Measurements from ENCODE around the gene CLASRP.

DNA sequence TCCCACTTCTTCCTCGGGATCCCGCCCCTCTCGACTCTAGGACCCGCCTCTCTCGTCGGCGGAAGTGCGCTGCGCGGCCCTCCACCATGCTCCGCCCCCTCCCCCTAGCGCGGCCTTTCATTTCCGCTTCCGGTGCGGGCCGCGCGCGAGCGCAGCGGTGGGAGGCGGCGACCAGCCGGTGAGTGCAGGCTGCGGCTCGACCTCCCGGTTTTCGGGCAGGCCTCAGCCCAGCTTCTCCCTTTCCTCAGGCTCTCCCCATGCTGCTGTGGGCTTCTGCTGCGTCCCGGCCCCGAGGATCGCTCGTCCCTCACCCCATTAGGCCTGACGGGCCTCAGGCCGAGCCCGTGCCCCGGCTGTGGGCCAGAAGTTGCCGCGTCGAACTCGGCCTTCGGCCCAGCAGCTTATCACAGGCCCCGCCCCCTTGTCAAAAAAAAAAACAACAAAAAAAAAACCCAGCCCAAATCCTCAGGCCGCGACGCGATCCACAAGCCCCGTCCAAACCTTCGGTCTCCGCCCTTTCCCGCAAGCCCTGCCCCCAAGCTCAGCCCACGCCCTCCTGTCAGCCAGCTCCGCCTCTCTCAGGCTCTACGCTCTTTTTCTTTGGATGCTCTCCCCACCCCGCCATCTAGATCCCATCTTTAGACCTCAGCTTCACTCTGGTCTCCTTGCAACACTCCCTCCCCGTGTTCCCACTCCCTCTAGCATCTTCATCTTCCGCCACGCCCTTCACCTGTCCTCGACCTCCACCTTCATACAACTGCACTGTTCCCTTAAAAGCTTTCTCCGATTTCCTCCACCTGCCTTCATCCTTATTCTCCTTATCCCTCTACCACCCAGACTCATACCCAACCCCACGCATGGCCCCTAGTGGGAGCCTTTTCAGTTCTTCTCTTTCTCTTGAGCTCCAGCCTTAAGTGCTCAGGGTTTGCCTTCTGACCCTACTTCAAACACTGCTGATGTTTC is at the start of gene CLASRP:
- TF ChIP-seq, protein P1, sequence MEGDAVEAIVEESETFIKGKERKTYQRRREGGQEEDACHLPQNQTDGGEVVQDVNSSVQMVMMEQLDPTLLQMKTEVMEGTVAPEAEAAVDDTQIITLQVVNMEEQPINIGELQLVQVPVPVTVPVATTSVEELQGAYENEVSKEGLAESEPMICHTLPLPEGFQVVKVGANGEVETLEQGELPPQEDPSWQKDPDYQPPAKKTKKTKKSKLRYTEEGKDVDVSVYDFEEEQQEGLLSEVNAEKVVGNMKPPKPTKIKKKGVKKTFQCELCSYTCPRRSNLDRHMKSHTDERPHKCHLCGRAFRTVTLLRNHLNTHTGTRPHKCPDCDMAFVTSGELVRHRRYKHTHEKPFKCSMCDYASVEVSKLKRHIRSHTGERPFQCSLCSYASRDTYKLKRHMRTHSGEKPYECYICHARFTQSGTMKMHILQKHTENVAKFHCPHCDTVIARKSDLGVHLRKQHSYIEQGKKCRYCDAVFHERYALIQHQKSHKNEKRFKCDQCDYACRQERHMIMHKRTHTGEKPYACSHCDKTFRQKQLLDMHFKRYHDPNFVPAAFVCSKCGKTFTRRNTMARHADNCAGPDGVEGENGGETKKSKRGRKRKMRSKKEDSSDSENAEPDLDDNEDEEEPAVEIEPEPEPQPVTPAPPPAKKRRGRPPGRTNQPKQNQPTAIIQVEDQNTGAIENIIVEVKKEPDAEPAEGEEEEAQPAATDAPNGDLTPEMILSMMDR (IDR thresholded peaks at IDR 0.05): no peak
- peak; percentile 94 to 97 for TF ChIP-seq POLR2A (IDR thresholded peaks at IDR 0.05)

Measured in sigmoid colon (tissue), 3 donors.